Measurements from ENCODE around the gene VWCE. TPM values are rescaled to one million over a fixed set of nuclear protein-coding genes. Genes with fewer than 3 reads are reported as not detected.

The VWCE gene
- polyA plus RNA-seq, 1 of the 3 experiments (the other 2 are of a cell fraction), result 5.0 TPM

- H3F3A ChIP-seq (replicated peaks; ENCODE audit: insufficient read depth), result no peaks in the 10 kb centered on the region
- WGBS (ENCODE audit: low lambda C conversion rate), result 56% methylated on average over 8 of the region's 9 CpGs
- ChIA-PET CTCF (interaction anchor here (1.2 kb wide), 1 partner anchor 15 kb away, joined by 3 read pairs; no protein-coding TSS in a partner anchor), POLR2A (interaction anchor here (1.0 kb wide), 1 partner anchor 8 kb away, joined by 3 read pairs; no protein-coding TSS in a partner anchor)
- no peak overlapping the region for H3K27ac ChIP-seq (ENCODE audit: low read depth in 2 of 2, low read length in 1 of 2)
- no peaks in the 10 kb centered on the region for H3K4me1 ChIP-seq (ENCODE audit: control insufficient read depth in 1 of 2, insufficient read depth in 2 of 2, low read depth in 1 of 2, low read length in 1 of 2)
- H3K79me2 ChIP-seq (ENCODE audit: insufficient read depth), result no peaks in the 10 kb centered on the region
- TF ChIP-seq NRF1 (IDR thresholded peaks at IDR 0.05; ENCODE audit: low read depth, low read length) (no peak), TCF12 (IDR thresholded peaks at IDR 0.05) (no peak), RXRA (IDR thresholded peaks at IDR 0.05; ENCODE audit: borderline replicate concordance, low read depth) (no peak), POLR2AphosphoS5 (IDR thresholded peaks at IDR 0.05; ENCODE audit: low read depth, low read length) (no peak), GABPA (IDR thresholded peaks at IDR 0.05; ENCODE audit: low read depth) (no peak), FOXJ3 (CRISPR knock-in tag; IDR thresholded peaks at IDR 0.05) (no peak), ELF1 (IDR thresholded peaks at IDR 0.05) (no peak), EP300 (IDR thresholded peaks at IDR 0.05; ENCODE audit: borderline replicate concordance in 1 of 2, low read depth in 1 of 2, low read length in 1 of 2) (no peak)
- TF ChIP-seq, protein P1, sequence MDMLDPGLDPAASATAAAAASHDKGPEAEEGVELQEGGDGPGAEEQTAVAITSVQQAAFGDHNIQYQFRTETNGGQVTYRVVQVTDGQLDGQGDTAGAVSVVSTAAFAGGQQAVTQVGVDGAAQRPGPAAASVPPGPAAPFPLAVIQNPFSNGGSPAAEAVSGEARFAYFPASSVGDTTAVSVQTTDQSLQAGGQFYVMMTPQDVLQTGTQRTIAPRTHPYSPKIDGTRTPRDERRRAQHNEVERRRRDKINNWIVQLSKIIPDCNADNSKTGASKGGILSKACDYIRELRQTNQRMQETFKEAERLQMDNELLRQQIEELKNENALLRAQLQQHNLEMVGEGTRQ (IDR thresholded peaks at IDR 0.05; ENCODE audit: borderline replicate concordance, low read depth, low read length), result no peak
- TF ChIP-seq, protein P2, sequence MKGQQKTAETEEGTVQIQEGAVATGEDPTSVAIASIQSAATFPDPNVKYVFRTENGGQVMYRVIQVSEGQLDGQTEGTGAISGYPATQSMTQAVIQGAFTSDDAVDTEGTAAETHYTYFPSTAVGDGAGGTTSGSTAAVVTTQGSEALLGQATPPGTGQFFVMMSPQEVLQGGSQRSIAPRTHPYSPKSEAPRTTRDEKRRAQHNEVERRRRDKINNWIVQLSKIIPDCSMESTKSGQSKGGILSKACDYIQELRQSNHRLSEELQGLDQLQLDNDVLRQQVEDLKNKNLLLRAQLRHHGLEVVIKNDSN (IDR thresholded peaks at IDR 0.05; ENCODE audit: borderline replicate concordance, low read depth), result no peak
- TF ChIP-seq, protein P3, sequence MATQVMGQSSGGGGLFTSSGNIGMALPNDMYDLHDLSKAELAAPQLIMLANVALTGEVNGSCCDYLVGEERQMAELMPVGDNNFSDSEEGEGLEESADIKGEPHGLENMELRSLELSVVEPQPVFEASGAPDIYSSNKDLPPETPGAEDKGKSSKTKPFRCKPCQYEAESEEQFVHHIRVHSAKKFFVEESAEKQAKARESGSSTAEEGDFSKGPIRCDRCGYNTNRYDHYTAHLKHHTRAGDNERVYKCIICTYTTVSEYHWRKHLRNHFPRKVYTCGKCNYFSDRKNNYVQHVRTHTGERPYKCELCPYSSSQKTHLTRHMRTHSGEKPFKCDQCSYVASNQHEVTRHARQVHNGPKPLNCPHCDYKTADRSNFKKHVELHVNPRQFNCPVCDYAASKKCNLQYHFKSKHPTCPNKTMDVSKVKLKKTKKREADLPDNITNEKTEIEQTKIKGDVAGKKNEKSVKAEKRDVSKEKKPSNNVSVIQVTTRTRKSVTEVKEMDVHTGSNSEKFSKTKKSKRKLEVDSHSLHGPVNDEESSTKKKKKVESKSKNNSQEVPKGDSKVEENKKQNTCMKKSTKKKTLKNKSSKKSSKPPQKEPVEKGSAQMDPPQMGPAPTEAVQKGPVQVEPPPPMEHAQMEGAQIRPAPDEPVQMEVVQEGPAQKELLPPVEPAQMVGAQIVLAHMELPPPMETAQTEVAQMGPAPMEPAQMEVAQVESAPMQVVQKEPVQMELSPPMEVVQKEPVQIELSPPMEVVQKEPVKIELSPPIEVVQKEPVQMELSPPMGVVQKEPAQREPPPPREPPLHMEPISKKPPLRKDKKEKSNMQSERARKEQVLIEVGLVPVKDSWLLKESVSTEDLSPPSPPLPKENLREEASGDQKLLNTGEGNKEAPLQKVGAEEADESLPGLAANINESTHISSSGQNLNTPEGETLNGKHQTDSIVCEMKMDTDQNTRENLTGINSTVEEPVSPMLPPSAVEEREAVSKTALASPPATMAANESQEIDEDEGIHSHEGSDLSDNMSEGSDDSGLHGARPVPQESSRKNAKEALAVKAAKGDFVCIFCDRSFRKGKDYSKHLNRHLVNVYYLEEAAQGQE (IDR thresholded peaks at IDR 0.05; ENCODE audit: low read depth, low read length), result no peak
- TF ChIP-seq, protein P4, sequence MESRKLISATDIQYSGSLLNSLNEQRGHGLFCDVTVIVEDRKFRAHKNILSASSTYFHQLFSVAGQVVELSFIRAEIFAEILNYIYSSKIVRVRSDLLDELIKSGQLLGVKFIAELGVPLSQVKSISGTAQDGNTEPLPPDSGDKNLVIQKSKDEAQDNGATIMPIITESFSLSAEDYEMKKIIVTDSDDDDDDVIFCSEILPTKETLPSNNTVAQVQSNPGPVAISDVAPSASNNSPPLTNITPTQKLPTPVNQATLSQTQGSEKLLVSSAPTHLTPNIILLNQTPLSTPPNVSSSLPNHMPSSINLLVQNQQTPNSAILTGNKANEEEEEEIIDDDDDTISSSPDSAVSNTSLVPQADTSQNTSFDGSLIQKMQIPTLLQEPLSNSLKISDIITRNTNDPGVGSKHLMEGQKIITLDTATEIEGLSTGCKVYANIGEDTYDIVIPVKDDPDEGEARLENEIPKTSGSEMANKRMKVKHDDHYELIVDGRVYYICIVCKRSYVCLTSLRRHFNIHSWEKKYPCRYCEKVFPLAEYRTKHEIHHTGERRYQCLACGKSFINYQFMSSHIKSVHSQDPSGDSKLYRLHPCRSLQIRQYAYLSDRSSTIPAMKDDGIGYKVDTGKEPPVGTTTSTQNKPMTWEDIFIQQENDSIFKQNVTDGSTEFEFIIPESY (IDR thresholded peaks at IDR 0.05; ENCODE audit: borderline replicate concordance, low read depth), result no peak
- no peaks in the 10 kb centered on the region for H3K36me3 ChIP-seq (replicated peaks in 1 of 2; ENCODE audit: control insufficient read depth in 1 of 2, insufficient read depth in 2 of 2, low read length in 1 of 2)
- no peaks in the 10 kb centered on the region for H4K20me1 ChIP-seq (ENCODE audit: insufficient read depth)
- H3K4me3 ChIP-seq (ENCODE audit: low read depth in 2 of 2, low read length in 1 of 2), result no peak overlapping the region
- H3K27me3 ChIP-seq (ENCODE audit: insufficient read depth), result no peaks in the 10 kb centered on the region
- no peaks in the 10 kb centered on the region for H3K9me2 ChIP-seq
- no peaks in the 10 kb centered on the region for H3K9me3 ChIP-seq
- no peak for DNase-seq
- H2AFZ ChIP-seq (ENCODE audit: low read depth), result no peak overlapping the region
- H3K4me2 ChIP-seq, result no peak overlapping the region
- H3K9ac ChIP-seq, result no peak overlapping the region
These were observed 36.6 kb downstream of the VWCE start for GRCh38 chr11:61258546-61258945.
